ENCODE results near the gene ZNF175. TPM values are rescaled to one million over a fixed set of nuclear protein-coding genes. Genes with fewer than 3 reads are reported as not detected.
A peak's percentile ranks its signal among the peaks of the same experiment; 100 is the strongest.

Gene ZNF175
- total and polyA plus RNA-seq, 9 of the 15 experiments (the other 6 are each of a cell fraction or from before 2014, with no cell fraction given) = 3.7 to 37.9 (median 14.0) TPM

DNA sequence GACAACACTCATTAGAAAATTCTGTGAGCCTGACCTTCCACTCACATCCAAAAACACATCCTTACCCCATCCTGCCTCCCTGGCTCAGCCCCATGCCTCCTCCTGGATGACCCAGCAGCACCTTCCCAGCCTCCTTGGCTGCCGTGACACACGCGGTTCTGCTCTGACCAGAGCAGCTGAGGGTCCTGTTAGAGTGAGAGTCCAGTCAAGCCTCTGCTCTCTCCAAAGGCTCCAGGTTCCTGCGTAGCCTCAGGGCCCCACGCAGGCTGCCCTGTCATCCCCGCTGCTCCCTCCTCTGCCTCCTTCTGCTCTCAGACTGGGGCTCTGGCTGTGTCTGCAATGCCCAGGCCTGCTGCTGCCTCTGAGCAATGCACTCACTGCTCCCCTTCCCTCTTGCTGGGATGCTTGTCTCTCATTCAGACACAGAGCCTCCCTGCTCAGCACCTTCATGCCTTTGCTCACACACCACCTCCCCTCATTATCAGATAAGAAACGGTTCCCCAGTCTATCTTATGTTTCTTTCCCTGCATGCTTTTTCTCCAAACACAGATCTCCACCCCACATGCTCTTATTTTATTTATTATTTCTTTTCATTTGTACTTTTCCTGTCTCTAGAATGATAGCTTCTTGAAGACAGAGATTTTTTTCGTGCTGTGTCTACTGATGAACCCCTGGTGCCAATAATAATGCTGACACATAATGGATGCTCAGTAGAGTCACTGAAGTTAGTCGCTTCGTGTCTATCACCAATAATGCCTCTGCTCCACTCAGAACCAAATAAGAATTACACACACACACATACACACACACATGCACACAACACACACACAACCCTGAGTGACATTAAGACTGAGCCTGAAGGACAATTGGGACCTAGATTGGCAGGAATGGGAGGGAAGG, 29.4 kb upstream of the ZNF175 start (continued):
- TF ChIP-seq, protein P1, sequence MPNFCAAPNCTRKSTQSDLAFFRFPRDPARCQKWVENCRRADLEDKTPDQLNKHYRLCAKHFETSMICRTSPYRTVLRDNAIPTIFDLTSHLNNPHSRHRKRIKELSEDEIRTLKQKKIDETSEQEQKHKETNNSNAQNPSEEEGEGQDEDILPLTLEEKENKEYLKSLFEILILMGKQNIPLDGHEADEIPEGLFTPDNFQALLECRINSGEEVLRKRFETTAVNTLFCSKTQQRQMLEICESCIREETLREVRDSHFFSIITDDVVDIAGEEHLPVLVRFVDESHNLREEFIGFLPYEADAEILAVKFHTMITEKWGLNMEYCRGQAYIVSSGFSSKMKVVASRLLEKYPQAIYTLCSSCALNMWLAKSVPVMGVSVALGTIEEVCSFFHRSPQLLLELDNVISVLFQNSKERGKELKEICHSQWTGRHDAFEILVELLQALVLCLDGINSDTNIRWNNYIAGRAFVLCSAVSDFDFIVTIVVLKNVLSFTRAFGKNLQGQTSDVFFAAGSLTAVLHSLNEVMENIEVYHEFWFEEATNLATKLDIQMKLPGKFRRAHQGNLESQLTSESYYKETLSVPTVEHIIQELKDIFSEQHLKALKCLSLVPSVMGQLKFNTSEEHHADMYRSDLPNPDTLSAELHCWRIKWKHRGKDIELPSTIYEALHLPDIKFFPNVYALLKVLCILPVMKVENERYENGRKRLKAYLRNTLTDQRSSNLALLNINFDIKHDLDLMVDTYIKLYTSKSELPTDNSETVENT (CRISPR knock-in tag; IDR thresholded peaks at IDR 0.05) = peak; percentile 91
- TF ChIP-seq PHF8 (IDR thresholded peaks at IDR 0.05; ENCODE audit: borderline replicate concordance, low read length) (peak; percentile 37; the same call in 1 of the 2 replicates), ZBTB1 (CRISPR knock-in tag; IDR thresholded peaks at IDR 0.05; ENCODE audit: borderline replicate concordance, low read depth) (0 out of 2 replicates have a peak, but pooled peaks have one; percentile 2), ZNF347 (CRISPR knock-in tag; IDR thresholded peaks at IDR 0.05; ENCODE audit: low read depth) (no peak), ARNT (IDR thresholded peaks at IDR 0.05) (no peak), BHLHE40 (IDR thresholded peaks at IDR 0.05; ENCODE audit: low read length) (no peak; the same call in 1 of the 2 replicates), FOXJ2 (tag; IDR thresholded peaks at IDR 0.05) (no peak), SREBF1 (IDR thresholded peaks at IDR 0.05; ENCODE audit: borderline replicate concordance, low read depth, low read length) (no peak), ETV5 (CRISPR knock-in tag; IDR thresholded peaks at IDR 0.05; ENCODE audit: low read depth) (no peak), KLF1 (tag; IDR thresholded peaks at IDR 0.05) (no peak), MTA3 (IDR thresholded peaks at IDR 0.05; ENCODE audit: borderline replicate concordance) (peak; percentile 41; the same call in 1 of the 2 replicates), SMARCB1 (IDR thresholded peaks at IDR 0.05; ENCODE audit: insufficient read length, low read depth) (no peak), CBX5 (IDR thresholded peaks at IDR 0.05; ENCODE audit: borderline replicate concordance, low read depth) (no peak), MEF2D (tag; conservative IDR thresholded peaks at IDR 0.05; ENCODE audit: low read depth) (no peak), L3MBTL2 (IDR thresholded peaks at IDR 0.05) (peak; percentile 77), NFRKB (IDR thresholded peaks at IDR 0.05; ENCODE audit: low read depth) (peak; percentile 68; the same call in 1 of the 2 replicates), SMC3 (conservative IDR thresholded peaks at IDR 0.05; ENCODE audit: insufficient read depth, low read depth, low read length) (no peak), ELF2 (CRISPR knock-in tag; IDR thresholded peaks at IDR 0.05) (0 out of 2 replicates have a peak, but pooled peaks have one; percentile 49), HDAC2 (IDR thresholded peaks at IDR 0.05) (0 out of 2 replicates have a peak, but pooled peaks have one; percentile 47), PCBP1 (IDR thresholded peaks at IDR 0.05; ENCODE audit: low read depth, low read length, poor library complexity, severe bottlenecking) (no peak), NRF1 (conservative IDR thresholded peaks at IDR 0.05 in 1 of 2, IDR thresholded peaks at IDR 0.05 in 1 of 2) (peak; percentile 56 to 62; a peak in 3 of 4 replicates)
- TF ChIP-seq, protein P2, sequence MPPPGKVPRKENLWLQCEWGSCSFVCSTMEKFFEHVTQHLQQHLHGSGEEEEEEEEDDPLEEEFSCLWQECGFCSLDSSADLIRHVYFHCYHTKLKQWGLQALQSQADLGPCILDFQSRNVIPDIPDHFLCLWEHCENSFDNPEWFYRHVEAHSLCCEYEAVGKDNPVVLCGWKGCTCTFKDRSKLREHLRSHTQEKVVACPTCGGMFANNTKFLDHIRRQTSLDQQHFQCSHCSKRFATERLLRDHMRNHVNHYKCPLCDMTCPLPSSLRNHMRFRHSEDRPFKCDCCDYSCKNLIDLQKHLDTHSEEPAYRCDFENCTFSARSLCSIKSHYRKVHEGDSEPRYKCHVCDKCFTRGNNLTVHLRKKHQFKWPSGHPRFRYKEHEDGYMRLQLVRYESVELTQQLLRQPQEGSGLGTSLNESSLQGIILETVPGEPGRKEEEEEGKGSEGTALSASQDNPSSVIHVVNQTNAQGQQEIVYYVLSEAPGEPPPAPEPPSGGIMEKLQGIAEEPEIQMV (tag; conservative IDR thresholded peaks at IDR 0.05; ENCODE audit: low read depth) = 0 out of 2 replicates have a peak, but pooled peaks have one; percentile 33
- TF ChIP-seq, protein P3, sequence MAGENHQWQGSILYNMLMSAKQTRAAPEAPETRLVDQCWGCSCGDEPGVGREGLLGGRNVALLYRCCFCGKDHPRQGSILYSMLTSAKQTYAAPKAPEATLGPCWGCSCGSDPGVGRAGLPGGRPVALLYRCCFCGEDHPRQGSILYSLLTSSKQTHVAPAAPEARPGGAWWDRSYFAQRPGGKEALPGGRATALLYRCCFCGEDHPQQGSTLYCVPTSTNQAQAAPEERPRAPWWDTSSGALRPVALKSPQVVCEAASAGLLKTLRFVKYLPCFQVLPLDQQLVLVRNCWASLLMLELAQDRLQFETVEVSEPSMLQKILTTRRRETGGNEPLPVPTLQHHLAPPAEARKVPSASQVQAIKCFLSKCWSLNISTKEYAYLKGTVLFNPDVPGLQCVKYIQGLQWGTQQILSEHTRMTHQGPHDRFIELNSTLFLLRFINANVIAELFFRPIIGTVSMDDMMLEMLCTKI (IDR thresholded peaks at IDR 0.05; ENCODE audit: partially characterized antibody) = no peak

All from K562 (cell line).